ENCODE data around the gene HEXA.

Gene HEXA

DNA sequence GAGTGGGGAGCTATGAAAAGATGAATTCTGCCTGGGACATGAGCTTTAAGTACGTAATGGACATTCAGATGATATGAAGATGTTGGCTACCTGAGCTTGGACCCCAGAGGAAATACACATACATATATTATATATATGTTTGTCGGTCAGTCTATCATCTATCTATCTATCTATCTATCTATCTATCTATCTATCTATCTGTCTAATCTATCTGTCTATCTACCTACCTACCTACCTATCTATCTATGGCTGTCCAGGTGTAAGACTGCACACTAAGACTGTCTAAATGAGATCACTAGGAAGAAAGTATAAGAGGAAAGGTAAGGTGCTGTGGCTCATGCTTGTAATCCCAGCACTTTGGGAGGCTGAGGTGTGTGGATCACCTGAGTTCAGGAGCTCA lies 37.7 kb downstream of the HEXA start:
- no peak overlapping the region for H3K4me3 ChIP-seq (ENCODE audit: insufficient read depth, low read depth, low read length)
- H3K36me3 ChIP-seq (ENCODE audit: control insufficient read depth, insufficient read depth, low read length): no peaks in the 10 kb centered on the region
- no peaks in the 10 kb centered on the region for H3K9me3 ChIP-seq (ENCODE audit: control insufficient read depth, low read length)
- no peaks in the 10 kb centered on the region for H3K4me1 ChIP-seq (ENCODE audit: control insufficient read depth, insufficient read depth, low read length)
- H3K27me3 ChIP-seq (ENCODE audit: control insufficient read depth, insufficient read depth, low read length, poor library complexity, severe bottlenecking): no peaks in the 10 kb centered on the region
- WGBS, 2 experiments: 90 to 100% methylated on average over 2 of the region's 2 CpGs
- H3K27ac ChIP-seq (ENCODE audit: insufficient read depth, low read depth, low read length, poor library complexity, severe bottlenecking): no peak overlapping the region

- 84 to 91% methylated on average over 1 of the region's 2 CpGs for WGBS, 2 experiments
- Histone ChIP-seq H3K4me3 (ENCODE audit: insufficient read depth, low read depth, low read length) (no peak overlapping the region), H3K9me3 (ENCODE audit: control insufficient read depth, low read length) (no peaks in the 10 kb centered on the region), H3K27me3 (ENCODE audit: control insufficient read depth, insufficient read depth, low read length, poor library complexity, severe bottlenecking) (no peaks in the 10 kb centered on the region), H3K4me1 (ENCODE audit: control insufficient read depth, insufficient read depth, low read length) (no peaks in the 10 kb centered on the region), H3K27ac (ENCODE audit: insufficient read depth, low read depth, low read length, poor library complexity, severe bottlenecking) (no peak overlapping the region), H3K36me3 (ENCODE audit: control insufficient read depth, insufficient read depth, low read length) (no peaks in the 10 kb centered on the region)
Measured at GRCh38 chr15:72334842-72335241, 41.0 kb downstream of the HEXA start.

- WGBS, 2 experiments: 90 to 94% methylated on average over 3 of the region's 3 CpGs
- H3K27ac ChIP-seq (ENCODE audit: insufficient read depth, low read depth, low read length, poor library complexity, severe bottlenecking): no peak overlapping the region
- no peaks in the 10 kb centered on the region for H3K36me3 ChIP-seq (ENCODE audit: control insufficient read depth, insufficient read depth, low read length)
- H3K27me3 ChIP-seq (ENCODE audit: control insufficient read depth, insufficient read depth, low read length, poor library complexity, severe bottlenecking): no peaks in the 10 kb centered on the region
- H3K4me3 ChIP-seq (ENCODE audit: insufficient read depth, low read depth, low read length): no peak overlapping the region
- no peaks in the 10 kb centered on the region for H3K9me3 ChIP-seq (ENCODE audit: control insufficient read depth, low read length)
- no peaks in the 10 kb centered on the region for H3K4me1 ChIP-seq (ENCODE audit: control insufficient read depth, insufficient read depth, low read length)
Measured at GRCh38 chr15:72331021-72331420, 44.8 kb downstream of the HEXA start.

- H3K4me3 ChIP-seq (ENCODE audit: insufficient read depth, low read depth, low read length): no peak overlapping the region
- H3K27ac ChIP-seq (ENCODE audit: insufficient read depth, low read depth, low read length, poor library complexity, severe bottlenecking): no peak overlapping the region
- peaks cover 14% of the 10 kb centered on the region for H3K27me3 ChIP-seq (ENCODE audit: control insufficient read depth, insufficient read depth, low read length, poor library complexity, severe bottlenecking)
- H3K36me3 ChIP-seq (ENCODE audit: control insufficient read depth, insufficient read depth, low read length): no peaks in the 10 kb centered on the region
- H3K9me3 ChIP-seq (ENCODE audit: control insufficient read depth, low read length): no peaks in the 10 kb centered on the region
- H3K4me1 ChIP-seq (ENCODE audit: control insufficient read depth, insufficient read depth, low read length): no peaks in the 10 kb centered on the region
- no CpG with 5 or more reads among the region's 1 CpG for WGBS, 2 experiments
Measured at GRCh38 chr15:72323752-72324151, 52.1 kb downstream of the HEXA start.

DNA sequence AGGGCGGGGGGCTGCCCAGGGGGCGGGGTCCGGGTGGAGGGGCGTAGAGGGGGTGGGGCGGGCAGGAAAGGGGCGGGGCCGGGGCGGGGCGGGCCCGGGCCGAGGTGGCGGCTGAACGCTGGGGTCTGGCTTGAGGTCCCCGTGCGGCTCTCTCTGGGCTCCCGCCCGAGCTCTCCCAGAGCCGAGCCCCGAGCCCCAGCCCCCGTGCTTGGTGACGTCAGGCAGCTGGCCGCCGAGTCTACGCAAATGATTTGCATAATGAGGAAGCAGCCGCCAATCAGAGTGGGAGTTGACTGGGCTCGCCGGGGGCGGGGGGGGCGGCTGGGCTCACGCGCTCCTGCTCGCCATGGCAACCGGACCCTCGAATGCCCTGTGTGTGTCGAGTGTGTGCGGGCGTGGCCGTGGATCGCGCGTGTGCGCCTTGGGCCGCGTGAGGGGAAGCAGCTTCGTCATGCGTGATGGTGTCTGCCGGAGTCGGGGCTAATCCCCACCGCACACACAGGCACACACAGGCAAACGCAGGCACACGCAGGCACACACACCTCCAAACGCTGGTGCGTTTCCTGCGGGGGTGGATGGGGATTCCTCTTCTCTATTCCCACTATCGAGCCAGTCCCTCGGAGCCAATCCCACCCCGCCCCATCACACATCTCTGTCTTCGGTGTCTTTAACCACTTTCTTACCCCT lies 55.7 kb downstream of the HEXA start, which contains the start of gene CELF6:
Gene CELF6, minus strand, starts transcription at position 173 of the 687 bp plus-strand sequence. CDS start 283 bp downstream, outside the sequence.
- peaks cover 48% of the 10 kb centered on the region for H3K27me3 ChIP-seq (ENCODE audit: control insufficient read depth, insufficient read depth, low read length, poor library complexity, severe bottlenecking)
- peak within 1 kb of the TSS; percentile 39 for H3K4me3 ChIP-seq (ENCODE audit: insufficient read depth, low read depth, low read length)
- peak within 1 kb of the TSS; percentile 53 for H3K27ac ChIP-seq (ENCODE audit: insufficient read depth, low read depth, low read length, poor library complexity, severe bottlenecking)
- no peaks in the 10 kb centered on the region for H3K9me3 ChIP-seq (ENCODE audit: control insufficient read depth, low read length)
- no peaks in the 10 kb centered on the region for H3K36me3 ChIP-seq (ENCODE audit: control insufficient read depth, insufficient read depth, low read length)
- WGBS, 2 experiments: 1% methylated on average over 56 of the region's 58 CpGs
- H3K4me1 ChIP-seq (ENCODE audit: control insufficient read depth, insufficient read depth, low read length): no peaks in the 10 kb centered on the region

GRCh38 chr15:72319360-72319984 lies 56.3 kb downstream of the HEXA start:
- no peaks in the 10 kb centered on the region for H3K9me3 ChIP-seq (ENCODE audit: control insufficient read depth, low read length)
- H3K27me3 ChIP-seq (ENCODE audit: control insufficient read depth, insufficient read depth, low read length, poor library complexity, severe bottlenecking): peaks cover 48% of the 10 kb centered on the region
- H3K27ac ChIP-seq (ENCODE audit: insufficient read depth, low read depth, low read length, poor library complexity, severe bottlenecking): no peak overlapping the region
- 7 to 8% methylated on average over 41 to 45 of the region's 48 CpGs for WGBS, 2 experiments
- H3K36me3 ChIP-seq (ENCODE audit: control insufficient read depth, insufficient read depth, low read length): no peaks in the 10 kb centered on the region
- H3K4me3 ChIP-seq (ENCODE audit: insufficient read depth, low read depth, low read length): peak overlapping the region; percentile 8
- H3K4me1 ChIP-seq (ENCODE audit: control insufficient read depth, insufficient read depth, low read length): no peaks in the 10 kb centered on the region

DNA sequence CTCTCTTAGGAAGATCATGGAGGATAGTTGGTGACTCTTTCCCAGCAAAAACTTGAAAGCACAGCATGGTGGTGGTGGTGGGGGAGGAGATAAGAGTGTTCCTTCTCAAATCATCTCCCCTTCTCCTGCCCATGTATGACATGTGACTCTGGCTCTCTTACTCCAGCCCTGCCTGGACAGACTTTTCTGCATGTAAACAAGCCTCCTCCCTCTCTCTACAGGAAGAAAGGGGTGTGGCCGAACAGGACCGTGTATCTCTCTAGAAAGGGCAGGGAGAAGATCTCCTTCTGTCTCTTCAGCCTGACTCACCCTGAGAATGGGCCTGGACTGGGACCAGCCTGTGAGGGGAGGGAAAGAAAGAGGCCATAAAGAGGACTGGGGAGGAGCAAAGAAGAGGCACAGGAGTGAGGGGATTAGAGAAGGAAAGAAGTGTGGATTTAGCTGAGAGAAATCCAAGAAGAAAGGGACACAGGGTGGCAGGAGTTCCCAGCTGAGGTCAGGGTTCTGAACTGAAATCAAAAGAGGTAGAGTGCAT lies 57.3 kb downstream of the HEXA start:
- no peaks in the 10 kb centered on the region for H3K4me1 ChIP-seq (ENCODE audit: control insufficient read depth, insufficient read depth, low read length)
- 27 to 39% methylated on average over 2 of the region's 2 CpGs for WGBS, 2 experiments
- no peak overlapping the region for H3K4me3 ChIP-seq (ENCODE audit: insufficient read depth, low read depth, low read length)
- H3K9me3 ChIP-seq (ENCODE audit: control insufficient read depth, low read length): no peaks in the 10 kb centered on the region
- H3K36me3 ChIP-seq (ENCODE audit: control insufficient read depth, insufficient read depth, low read length): no peaks in the 10 kb centered on the region
- peaks cover 48% of the 10 kb centered on the region for H3K27me3 ChIP-seq (ENCODE audit: control insufficient read depth, insufficient read depth, low read length, poor library complexity, severe bottlenecking)
- H3K27ac ChIP-seq (ENCODE audit: insufficient read depth, low read depth, low read length, poor library complexity, severe bottlenecking): no peak overlapping the region

DNA sequence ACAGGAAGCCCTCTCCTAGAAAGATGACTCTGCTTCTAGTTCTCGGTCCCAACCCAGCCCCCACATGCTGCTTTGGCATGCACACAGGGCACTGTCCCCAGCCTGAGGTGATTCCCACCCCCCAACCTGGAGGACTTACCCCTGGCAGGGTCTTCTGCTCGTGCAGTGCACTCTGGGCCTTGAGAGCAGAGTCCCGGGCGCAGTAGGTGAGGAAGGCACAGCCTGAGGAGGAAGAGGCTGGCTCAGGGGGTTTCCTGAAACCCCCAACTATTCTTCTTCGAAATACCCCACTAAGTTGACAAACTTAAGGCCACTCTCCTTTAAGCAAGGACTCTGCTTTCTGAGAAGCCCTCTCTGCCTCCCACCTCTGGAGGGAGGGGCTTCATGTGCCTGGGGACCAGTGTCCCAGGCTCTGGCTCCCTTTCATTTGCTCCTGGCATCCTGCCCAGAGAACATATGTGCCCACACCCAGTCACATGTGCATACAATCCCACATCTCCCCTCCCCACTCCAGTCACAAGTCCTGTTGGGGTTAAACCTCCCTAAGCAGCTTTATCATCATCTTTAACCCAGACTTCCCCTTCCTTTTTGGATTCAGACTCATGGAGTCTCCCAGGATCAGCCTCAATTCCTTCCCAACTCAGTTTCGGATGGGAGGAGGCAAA lies 60.0 kb downstream of the HEXA start:
- no peaks in the 10 kb centered on the region for H3K36me3 ChIP-seq (ENCODE audit: control insufficient read depth, insufficient read depth, low read length)
- no peak overlapping the region for H3K4me3 ChIP-seq (ENCODE audit: insufficient read depth, low read depth, low read length)
- no peaks in the 10 kb centered on the region for H3K9me3 ChIP-seq (ENCODE audit: control insufficient read depth, low read length)
- H3K4me1 ChIP-seq (ENCODE audit: control insufficient read depth, insufficient read depth, low read length): no peaks in the 10 kb centered on the region
- H3K27ac ChIP-seq (ENCODE audit: insufficient read depth, low read depth, low read length, poor library complexity, severe bottlenecking): no peak overlapping the region
- 74 to 83% methylated on average over 6 of the region's 6 CpGs for WGBS, 2 experiments
- H3K27me3 ChIP-seq (ENCODE audit: control insufficient read depth, insufficient read depth, low read length, poor library complexity, severe bottlenecking): peaks cover 47% of the 10 kb centered on the region

DNA sequence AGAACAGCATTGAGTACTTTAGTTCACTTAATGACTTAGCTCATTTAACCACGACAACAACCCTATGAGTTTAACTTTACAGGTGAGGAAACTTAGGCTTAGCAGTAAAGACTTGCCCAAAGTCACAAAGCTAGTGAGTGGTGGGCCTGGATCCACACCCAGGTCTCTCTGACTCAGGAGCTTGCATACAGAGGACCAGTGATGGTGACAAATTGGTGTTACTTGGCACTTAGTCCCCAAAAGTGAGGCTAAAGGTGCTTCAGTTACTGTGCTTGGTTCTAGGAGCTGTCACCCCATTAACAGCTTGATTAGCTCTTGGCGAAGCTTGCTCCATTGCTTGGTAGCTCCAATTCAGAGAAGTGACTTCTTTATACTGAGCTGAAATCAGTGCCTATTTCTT lies 61.9 kb downstream of the HEXA start:
- 89 to 94% methylated on average over 2 of the region's 2 CpGs for WGBS, 2 experiments
- H3K9me3 ChIP-seq (ENCODE audit: control insufficient read depth, low read length): no peaks in the 10 kb centered on the region
- peaks cover 35% of the 10 kb centered on the region for H3K27me3 ChIP-seq (ENCODE audit: control insufficient read depth, insufficient read depth, low read length, poor library complexity, severe bottlenecking)
- H3K27ac ChIP-seq (ENCODE audit: insufficient read depth, low read depth, low read length, poor library complexity, severe bottlenecking): no peak overlapping the region
- H3K4me3 ChIP-seq (ENCODE audit: insufficient read depth, low read depth, low read length): no peak overlapping the region
- H3K4me1 ChIP-seq (ENCODE audit: control insufficient read depth, insufficient read depth, low read length): no peaks in the 10 kb centered on the region
- no peaks in the 10 kb centered on the region for H3K36me3 ChIP-seq (ENCODE audit: control insufficient read depth, insufficient read depth, low read length)

DNA sequence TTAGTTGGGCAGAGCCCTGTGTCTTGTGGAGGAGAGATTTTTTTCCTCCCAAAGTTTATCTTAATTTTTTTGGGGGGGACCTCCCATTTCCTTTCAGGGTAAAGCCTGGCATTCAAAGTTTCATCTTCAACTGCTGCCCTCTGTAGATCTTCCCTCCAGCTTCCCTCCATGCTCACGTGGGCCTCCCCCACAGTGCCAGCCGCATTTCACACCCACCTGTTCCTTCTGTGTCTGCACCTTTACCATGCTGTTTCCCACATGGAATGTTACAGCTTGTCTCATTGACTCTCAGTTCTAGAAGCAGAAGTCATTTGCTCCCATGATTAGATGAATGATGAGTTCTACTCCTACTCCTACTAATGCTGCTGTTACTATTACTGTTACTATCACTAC lies 62.4 kb downstream of the HEXA start:
- Histone ChIP-seq H3K9me3 (ENCODE audit: control insufficient read depth, low read length) (no peaks in the 10 kb centered on the region), H3K4me1 (ENCODE audit: control insufficient read depth, insufficient read depth, low read length) (no peaks in the 10 kb centered on the region), H3K4me3 (ENCODE audit: insufficient read depth, low read depth, low read length) (no peak overlapping the region), H3K27me3 (ENCODE audit: control insufficient read depth, insufficient read depth, low read length, poor library complexity, severe bottlenecking) (peaks cover 31% of the 10 kb centered on the region), H3K27ac (ENCODE audit: insufficient read depth, low read depth, low read length, poor library complexity, severe bottlenecking) (no peak overlapping the region), H3K36me3 (ENCODE audit: control insufficient read depth, insufficient read depth, low read length) (no peaks in the 10 kb centered on the region)
- WGBS, 2 experiments: 83 to 91% methylated on average over 2 of the region's 2 CpGs

Data from ectodermal cell (in vitro differentiated cells).